HepG2 (cell line): ENCODE measurements around the gene TMEM235. TPM values are rescaled to one million over a fixed set of nuclear protein-coding genes. Genes with fewer than 3 reads are reported as not detected.
A peak's percentile ranks its signal among the peaks of the same experiment; 100 is the strongest.

Experiments used
- AKNA ChIP-seq: sonication (generic); formaldehyde crosslinking; IDR thresholded peaks from 2 replicates; pipeline ENCODE4 v1.4.0; 2020; ENCODE audit warnings: missing genetic modification reagents, borderline replicate concordance
- ERF ChIP-seq: IDR thresholded peaks from 2 replicates; pipeline ENCODE4 v1.6.1; 2018; ENCODE audit warnings: missing biosample characterization, missing genetic modification reagents
- FLYWCH1 ChIP-seq: sonication (generic); formaldehyde crosslinking; IDR thresholded peaks from 2 replicates; pipeline ENCODE4 v1.8.1; 2023; ENCODE audit warnings: mild to moderate bottlenecking, missing genetic modification reagents
- HOXA7 ChIP-seq: sonication (generic); formaldehyde crosslinking; IDR thresholded peaks from 2 replicates; pipeline ENCODE4 v1.8.1; 2022; ENCODE audit warnings: mild to moderate bottlenecking, missing genetic modification reagents, moderate library complexity
- MATR3 ChIP-seq: sonication (generic); formaldehyde crosslinking; IDR thresholded peaks from 2 replicates; pipeline ENCODE4 v1.4.0; 2020; ENCODE audit warnings: missing genetic modification reagents
- MTERF4 ChIP-seq: sonication (generic); formaldehyde crosslinking; IDR thresholded peaks from 2 replicates; pipeline ENCODE4 v1.8.0; 2023; ENCODE audit warnings: mild to moderate bottlenecking, missing genetic modification reagents
- ONECUT2 ChIP-seq: sonication (generic); formaldehyde crosslinking; IDR thresholded peaks from 2 replicates; pipeline ENCODE4 v1.4.0; 2020; ENCODE audit warnings: missing genetic modification reagents
- PBX3 ChIP-seq: sonication (generic); formaldehyde crosslinking; IDR thresholded peaks from 2 replicates; pipeline ENCODE4 v1.8.1; 2023; ENCODE audit warnings: missing genetic modification reagents, inconsistent platforms, borderline replicate concordance
- PRMT3 ChIP-seq: sonication (generic); formaldehyde crosslinking; IDR thresholded peaks from 2 replicates; pipeline ENCODE4 v1.8.1; 2022; ENCODE audit warnings: low read depth, mild to moderate bottlenecking, moderate library complexity, missing genetic modification reagents, borderline replicate concordance
- SATB2 ChIP-seq: sonication (generic); formaldehyde crosslinking; IDR thresholded peaks from 2 replicates; pipeline ENCODE4 v1.5.0; 2020; ENCODE audit warnings: missing genetic modification reagents
- SKI ChIP-seq: fragments of 450-650 bp; IDR thresholded peaks from one replicate; pipeline ENCODE4 v1.6.1; 2018; ENCODE audit warnings: mild to moderate bottlenecking; ENCODE audit not compliant: partially characterized antibody
- TOE1 ChIP-seq: sonication (generic); formaldehyde crosslinking; IDR thresholded peaks from 2 replicates; pipeline ENCODE4 v1.4.0; 2020; ENCODE audit warnings: mild to moderate bottlenecking, missing genetic modification reagents
- ZBTB33 ChIP-seq: sonication (generic); formaldehyde crosslinking; IDR thresholded peaks from 2 replicates; pipeline ENCODE4 v1.4.0; 2020; ENCODE audit warnings: missing genetic modification reagents
- ZFP1 ChIP-seq: IDR thresholded peaks from 2 replicates; pipeline ENCODE4 v1.6.1; 2016
- ZNF256 ChIP-seq: sonication (generic); formaldehyde crosslinking; conservative IDR thresholded peaks from 2 replicates; pipeline ENCODE4 v1.4.0; 2020; ENCODE audit warnings: missing genetic modification reagents
- ZNF441 ChIP-seq: sonication (generic); formaldehyde crosslinking; IDR thresholded peaks from 2 replicates; pipeline ENCODE4 v1.7.0; 2021; ENCODE audit warnings: missing genetic modification reagents, borderline replicate concordance
- ZNF800 ChIP-seq: sonication (generic); formaldehyde crosslinking; IDR thresholded peaks from 2 replicates; pipeline ENCODE4 v1.4.0; 2020; ENCODE audit warnings: missing genetic modification reagents
- ZSCAN25 ChIP-seq: sonication (generic); formaldehyde crosslinking; IDR thresholded peaks from 2 replicates; pipeline ENCODE4 v1.8.0; 2022; ENCODE audit warnings: mild to moderate bottlenecking, missing genetic modification reagents
- polyA plus RNA-seq, 8 experiments: library from polyadenylated mRNA; depleted of rRNA in 3 of 8; stranded (reverse) in 7 of 8; unstranded in 1 of 8; fragments of >200 nt; fragmentation: Illumina TruSeq in 4 of 8; extraction: Trizol in 4 of 8; gene quantifications; 2 replicates each; pipeline versions ENCODE4 v1.2.1 to v1.2.3, GENCODE V29; 2011 to 2016; ENCODE audit warnings: low read depth in 4 of 8, missing spikeins in 1 of 8, mixed read lengths in 1 of 8; ENCODE audit not compliant: insufficient read depth in 1 of 8
- total RNA-seq, 5 experiments: library from RNA; depleted of rRNA; stranded (reverse); fragments of >200 nt; fragmentation: Illumina TruSeq; extraction: Trizol; gene quantifications; 2 replicates each; pipeline ENCODE4 v1.2.3, GENCODE V29; 2016; ENCODE audit warnings: low read depth in 1 of 5

Gene TMEM235
- total and polyA plus RNA-seq, 2 of the 13 experiments (the other 11 are each of a cell fraction or from before 2014, with no cell fraction given) = not detected

GRCh38 chr17:78241277-78242023 lies 10.0 kb downstream of the TMEM235 start (continued):
- TF ChIP-seq ZNF800 (CRISPR knock-in tag) = no peak
- TF ChIP-seq ONECUT2 = no peak
- TF ChIP-seq HOXA7 (CRISPR knock-in tag) = no peak
- no peak for TF ChIP-seq PBX3 (CRISPR knock-in tag)
- TF ChIP-seq MTERF4 (CRISPR knock-in tag) = no peak
- TF ChIP-seq ERF (CRISPR knock-in tag) = 0 out of 2 replicates have a peak, but pooled peaks have one; percentile 39
- no peak for TF ChIP-seq ZFP1
- no peak for TF ChIP-seq TOE1
- TF ChIP-seq ZNF256 = no peak; the same call in 1 of the 2 replicates
- TF ChIP-seq SKI = no peak
- TF ChIP-seq SATB2 (CRISPR knock-in tag) = no peak
- no peak; the same call in 1 of the 2 replicates for TF ChIP-seq ZNF441 (CRISPR knock-in tag)
- TF ChIP-seq FLYWCH1 (CRISPR knock-in tag) = no peak
- no peak for TF ChIP-seq AKNA (CRISPR knock-in tag)
- peak; percentile 41; the same call in 1 of the 2 replicates for TF ChIP-seq ZSCAN25 (CRISPR knock-in tag)
- no peak for TF ChIP-seq ZBTB33 (CRISPR knock-in tag)
- no peak for TF ChIP-seq PRMT3
- TF ChIP-seq MATR3 = no peak
